GM21529 (cell line): ENCODE measurements around the gene RAP1GAP.

Experiments
- ATAC-seq: cut with Tn5 transposase; IDR thresholded peaks from one replicate; pipeline ENCODE4 v1.9.1; 2021; ENCODE audit not compliant: unreplicated experiment

RAP1GAP gene

GRCh38 chr1:21663248-21663950 is 5.8 kb downstream of the RAP1GAP start:
- ATAC-seq, result no peak

DNA sequence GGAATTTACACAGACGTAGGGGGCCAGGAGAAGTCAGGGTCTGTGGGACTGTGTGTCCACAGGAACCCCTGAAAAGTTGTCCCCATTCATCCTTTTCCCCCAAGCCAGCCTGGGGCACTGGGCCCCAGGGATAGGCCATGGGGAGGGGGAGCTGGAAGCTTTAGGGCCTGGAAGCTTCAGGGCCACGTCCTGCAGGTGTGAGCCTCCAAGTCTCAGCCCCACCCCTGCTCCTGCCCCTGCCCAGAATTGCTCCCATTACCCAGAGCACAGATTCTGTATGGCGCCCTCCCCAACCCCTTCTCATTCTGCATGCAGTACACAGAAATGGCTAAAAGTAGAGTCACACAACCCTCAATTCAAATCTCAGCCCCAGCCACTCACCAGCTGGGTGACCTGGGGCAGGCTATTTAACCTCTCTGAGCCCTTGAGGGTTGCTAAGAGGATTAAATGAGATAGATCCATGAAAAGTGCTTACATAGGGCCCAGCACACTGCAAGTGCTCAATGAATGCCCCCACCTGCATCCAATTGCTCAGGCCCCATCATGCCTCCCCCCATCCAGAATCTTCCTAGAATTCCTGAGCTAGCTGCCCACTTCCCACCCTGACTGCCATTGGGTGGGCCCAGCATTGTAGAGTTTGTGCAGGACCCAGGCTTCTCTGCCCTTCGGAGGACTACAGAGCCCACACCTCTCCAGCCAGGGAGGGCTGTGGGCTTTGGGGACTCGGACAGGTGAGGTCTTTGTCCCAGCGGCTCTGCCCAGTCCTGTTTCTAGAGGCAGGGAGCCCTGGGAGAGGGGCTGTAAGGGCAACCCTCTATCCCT is 6.5 kb downstream of the RAP1GAP start:
- ATAC-seq, result no peak

- no peak for ATAC-seq
These were observed 7.3 kb downstream of the RAP1GAP start for GRCh38 chr1:21661886-21662285.

DNA sequence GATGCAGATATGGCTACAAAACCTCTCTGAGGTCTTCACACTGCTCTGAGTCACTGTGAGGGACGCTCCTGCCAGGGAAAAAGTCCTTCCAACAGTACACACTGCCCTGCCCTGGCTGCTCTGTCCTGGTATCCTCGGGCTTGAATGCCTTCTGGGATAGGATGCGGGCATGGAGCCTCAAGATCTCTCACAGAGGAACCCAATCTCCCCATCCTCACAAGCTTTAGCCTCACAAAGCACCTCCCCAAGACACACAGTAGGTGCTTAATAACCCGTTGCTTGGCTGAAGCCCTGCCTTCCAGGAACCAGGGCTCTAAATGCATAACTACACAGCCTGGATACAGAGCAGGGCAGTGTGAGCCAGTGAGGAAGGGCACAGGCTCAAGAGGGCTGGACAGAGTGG is 9.2 kb downstream of the RAP1GAP start:
- no peak for ATAC-seq

DNA sequence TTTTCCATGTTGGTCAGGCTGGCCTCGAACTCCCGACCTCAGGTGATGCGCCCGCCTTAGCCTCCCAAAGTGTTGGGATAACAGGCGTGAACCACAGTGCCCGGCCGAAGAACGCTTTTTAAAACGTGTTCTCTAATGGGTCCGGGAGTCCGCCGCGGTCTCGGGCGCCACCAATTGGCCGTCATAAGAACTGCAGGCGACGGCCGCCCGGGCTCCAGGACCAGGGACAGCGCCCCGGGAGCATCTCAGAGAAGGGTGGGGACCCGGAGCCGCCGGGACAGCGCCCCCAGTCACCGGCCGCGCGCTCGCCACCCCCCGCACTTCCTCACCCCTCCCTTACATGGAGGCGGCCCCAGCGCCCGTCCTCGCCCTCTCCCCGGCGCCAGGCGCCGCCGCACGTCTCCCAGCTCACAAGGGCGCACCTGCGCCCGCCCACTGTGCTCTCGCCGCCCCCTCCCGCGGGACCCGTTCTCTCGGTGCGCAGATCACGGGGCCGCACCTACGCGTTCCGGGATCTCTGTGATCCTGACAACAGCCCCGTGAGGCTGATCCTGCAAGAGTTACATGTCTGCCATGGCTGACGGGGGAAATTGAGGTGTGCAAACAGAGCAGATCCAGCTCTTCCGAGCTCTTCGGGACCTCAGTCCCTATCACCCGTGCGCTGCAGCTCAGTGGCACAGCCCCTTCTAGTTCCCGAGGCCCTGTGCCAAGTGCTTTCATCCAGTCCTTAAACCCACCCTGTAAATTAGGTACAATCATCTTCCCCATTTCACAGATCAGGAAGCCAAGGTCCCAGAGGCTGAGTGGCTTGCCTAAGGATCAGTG is 9.8 kb downstream of the RAP1GAP start:
- ATAC-seq, result peak; percentile 48

DNA sequence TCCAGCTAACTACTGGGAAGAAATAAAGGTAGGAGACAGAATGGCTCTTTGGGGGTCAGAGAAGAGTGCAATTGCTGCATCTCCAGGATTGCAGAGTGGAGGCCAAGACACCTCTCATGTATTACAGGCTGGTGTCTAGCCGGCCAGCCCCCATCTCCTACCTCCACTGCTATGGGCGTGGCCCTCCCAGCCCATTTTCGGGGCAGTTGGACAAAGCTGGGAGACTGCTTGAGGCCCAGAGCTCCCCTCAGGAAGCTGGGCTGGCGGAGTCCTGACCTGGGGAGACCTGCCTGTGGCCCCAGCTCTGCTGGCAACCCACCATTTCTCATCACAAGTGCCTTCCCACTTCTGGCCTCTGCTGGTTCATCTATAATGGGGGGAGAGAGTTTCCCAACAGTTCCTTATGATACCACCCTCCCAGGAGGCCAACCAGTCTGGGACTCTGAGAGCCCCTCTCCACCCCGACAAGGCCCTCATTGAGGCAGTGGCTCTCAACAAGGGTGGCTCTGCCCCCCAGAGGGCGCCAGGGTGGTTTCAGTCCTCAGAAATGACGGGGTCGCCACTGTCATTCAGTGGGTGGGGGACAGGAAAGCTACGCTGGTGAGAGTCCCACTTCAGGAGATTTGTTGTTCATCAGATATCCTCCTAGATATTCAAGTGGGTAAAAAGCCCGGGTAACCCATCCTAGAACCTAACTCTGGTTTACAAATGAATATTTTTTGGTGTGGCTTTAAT is 11.5 kb downstream of the RAP1GAP start:
- no peak for ATAC-seq

DNA sequence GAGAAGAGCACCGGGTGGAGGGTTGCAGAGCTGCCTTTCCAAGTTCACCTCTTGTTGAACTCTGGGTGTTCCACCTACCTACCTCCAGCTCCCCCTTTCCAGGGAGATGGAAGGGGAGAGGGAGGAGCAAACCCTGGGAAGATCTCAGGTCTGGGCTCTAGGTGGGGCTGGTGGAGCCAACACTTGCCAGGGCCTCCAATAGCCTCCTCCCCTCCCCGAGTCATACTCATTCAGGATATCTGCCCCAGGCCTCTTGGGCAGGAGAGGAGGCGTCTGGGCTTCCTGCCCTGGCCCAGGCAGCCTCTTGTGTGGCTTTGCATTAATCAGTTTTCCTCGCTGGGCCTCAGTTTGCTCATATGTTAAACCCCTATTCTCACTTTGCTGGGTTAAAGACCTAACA is 13.4 kb downstream of the RAP1GAP start:
- ATAC-seq, result no peak

- no peak for ATAC-seq
These were observed 13.9 kb downstream of the RAP1GAP start for GRCh38 chr1:21655259-21655658.

DNA sequence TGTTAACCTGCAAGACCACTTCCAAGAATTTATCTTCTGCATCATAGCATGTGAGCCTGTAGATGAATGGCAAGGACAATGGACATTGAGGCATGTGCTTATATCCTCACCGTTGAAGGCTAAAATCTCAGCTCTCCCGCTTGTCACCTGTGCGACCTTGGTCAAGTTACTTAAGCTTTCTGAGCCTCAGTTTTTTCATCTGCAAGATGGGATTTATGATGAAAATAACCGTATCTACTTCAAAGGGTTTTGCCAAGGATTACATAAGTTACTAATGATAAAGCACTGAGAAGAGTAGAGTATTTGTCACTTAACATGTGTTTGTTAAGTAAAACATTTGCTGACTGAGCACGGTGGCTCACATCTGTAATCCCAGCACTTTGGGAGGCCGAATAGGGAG is 14.9 kb downstream of the RAP1GAP start:
- ATAC-seq, result no peak

DNA sequence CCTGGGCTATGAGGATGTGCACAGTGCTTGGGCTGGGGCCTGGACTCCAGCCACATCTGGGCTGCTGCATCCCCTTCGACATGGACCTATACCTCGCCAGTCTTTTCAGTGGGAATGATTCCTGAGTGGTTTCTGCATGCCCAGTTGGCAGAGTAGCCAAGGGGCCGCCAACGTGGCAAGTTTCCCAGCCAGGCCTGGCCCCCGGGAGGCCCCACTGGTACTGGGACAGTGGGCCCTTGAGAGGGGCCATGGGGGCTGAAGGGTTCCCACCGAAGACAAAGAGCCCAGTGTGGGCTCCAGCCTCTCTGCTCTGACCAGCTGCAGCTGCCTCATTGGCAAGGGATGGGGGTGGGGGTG is 15.4 kb downstream of the RAP1GAP start:
- ATAC-seq, result no peak

DNA sequence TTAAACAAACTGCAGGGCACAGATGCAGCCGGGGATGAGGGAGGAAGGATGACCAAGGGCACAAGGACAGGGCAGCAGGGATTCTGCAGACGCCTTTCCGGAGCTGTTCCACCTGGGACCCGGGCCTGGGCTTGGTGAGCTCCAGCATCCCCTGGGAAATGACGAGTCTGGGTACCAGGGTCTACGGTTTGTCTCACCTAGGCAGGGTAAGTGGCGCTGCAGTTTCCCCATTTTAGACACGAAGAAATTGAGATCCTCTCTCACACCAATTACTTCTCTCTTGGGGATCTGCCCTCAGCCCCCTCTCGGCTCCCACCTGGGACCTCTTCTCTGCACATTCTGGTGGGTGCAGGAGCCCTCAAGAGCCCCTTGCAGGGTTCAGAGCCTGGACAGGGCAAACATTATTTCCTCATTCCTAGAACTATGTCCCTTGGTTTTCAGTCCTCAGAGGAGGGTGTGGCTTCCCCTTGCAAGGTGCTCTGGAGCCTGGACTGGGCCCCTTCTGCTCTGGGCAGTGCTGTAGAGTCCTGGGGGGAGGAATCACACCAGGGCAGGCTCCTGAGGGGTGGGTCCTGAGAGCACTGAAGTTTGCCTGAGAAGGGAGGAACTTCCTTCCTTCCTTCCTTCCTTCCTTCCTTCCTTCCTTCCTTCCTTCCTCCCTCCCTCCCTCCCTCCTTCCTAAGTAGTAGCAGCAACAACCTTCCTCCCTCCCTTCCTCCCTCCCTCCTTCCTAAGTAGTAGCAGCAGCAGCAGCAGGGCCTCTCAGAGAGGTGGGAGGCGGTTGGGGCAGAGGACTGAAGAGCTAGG is 16.0 kb downstream of the RAP1GAP start:
- no peak for ATAC-seq

DNA sequence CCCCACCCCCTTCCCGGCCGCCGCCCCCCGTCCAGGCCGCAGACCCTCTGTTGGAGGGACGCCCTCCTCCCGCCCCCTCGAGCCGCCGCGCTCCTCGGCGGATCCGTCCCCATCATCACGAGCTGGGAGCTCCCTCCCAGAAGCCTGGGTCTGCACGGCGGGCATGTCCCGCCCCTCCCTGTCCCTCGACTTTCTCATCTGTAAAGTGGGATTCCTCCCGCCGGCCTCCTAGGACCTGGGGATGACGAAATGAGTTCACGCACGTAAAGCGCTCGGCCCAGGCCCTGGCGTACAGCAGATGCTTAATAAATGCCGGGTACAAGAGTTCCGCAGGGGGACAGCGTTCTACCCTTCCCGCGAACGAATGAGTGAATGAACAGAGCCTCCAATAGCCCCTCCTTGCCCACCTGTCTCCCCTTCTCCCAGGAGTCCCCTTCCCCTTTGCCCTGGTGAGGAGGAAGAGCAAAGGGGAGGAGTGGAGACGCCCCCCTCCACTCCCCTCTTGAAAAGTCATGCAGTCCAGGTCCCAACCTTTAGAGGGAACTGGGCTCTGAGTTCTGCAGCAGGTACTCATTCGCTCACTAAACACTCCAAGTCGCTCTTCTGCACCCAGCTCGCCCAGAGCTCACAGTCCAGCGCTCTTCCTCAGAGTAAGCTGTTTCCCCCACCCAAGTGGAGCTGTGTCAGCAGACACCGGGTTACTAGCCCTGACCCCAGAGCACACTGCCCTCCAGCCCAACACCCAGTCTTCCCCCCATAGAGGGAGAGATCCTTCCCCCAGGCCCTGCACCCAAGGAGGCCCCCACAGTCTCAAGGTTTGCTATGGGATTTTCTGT is 16.8 kb downstream of the RAP1GAP start:
- no peak for ATAC-seq

- ATAC-seq, result no peak
These were observed 17.7 kb downstream of the RAP1GAP start for GRCh38 chr1:21651214-21652042.

GRCh38 chr1:21650400-21650799 is 18.8 kb downstream of the RAP1GAP start:
- no peak for ATAC-seq

- no peak for ATAC-seq
These were observed 19.8 kb downstream of the RAP1GAP start for GRCh38 chr1:21649315-21649714.

- ATAC-seq, result no peak
These were observed 20.4 kb downstream of the RAP1GAP start for GRCh38 chr1:21648791-21649190.

GRCh38 chr1:21648352-21648730 is 20.8 kb downstream of the RAP1GAP start:
- no peak for ATAC-seq
